Panc1 (cell line): Measurements from ENCODE around the gene SURF2.

Source experiments
- CTCF ChIP-seq: fragments of 450-650 bp; IDR thresholded peaks from 2 replicates; pipeline ENCODE4 v1.5.1; 2017; ENCODE audit warnings: mild to moderate bottlenecking
- REST ChIP-seq, 2 experiments: IDR thresholded peaks; 2 replicates each; pipeline ENCODE4 v1.6.1; 2011 to 2012; ENCODE audit warnings: low read depth in 2 of 2, control low read depth in 1 of 2, low read length in 1 of 2, mild to moderate bottlenecking in 1 of 2, moderate library complexity in 1 of 2; ENCODE audit not compliant: insufficient read depth in 1 of 2
- TCF7L2 ChIP-seq: IDR thresholded peaks from 2 replicates; pipeline ENCODE4 v1.6.1; 2011; ENCODE audit warnings: mild to moderate bottlenecking, low read depth, low read length, inconsistent platforms

- TF ChIP-seq CTCF, result no peak
- TF ChIP-seq REST (IDR thresholded peaks at IDR 0.05; ENCODE audit: insufficient read depth in 1 of 2, low read depth in 2 of 2, low read length in 1 of 2), result no peak
- no peak for TF ChIP-seq TCF7L2
Observed at GRCh38 chr9:133393399-133393798, 37.0 kb downstream of the SURF2 start.
